HG03064 (cell line): Measurements from ENCODE around the gene TSPYL4.
A peak's percentile ranks its signal among the peaks of the same experiment; 100 is the strongest.

ENCODE experiments used
- ATAC-seq: cut with Tn5 transposase; IDR thresholded peaks from one replicate; pipeline ENCODE4 v1.9.1; 2021; ENCODE audit warnings: low read depth; ENCODE audit not compliant: unreplicated experiment

TSPYL4 gene

GRCh38 chr6:116271149-116271708 is 17.4 kb upstream of the TSPYL4 start:
- no peak for ATAC-seq

DNA sequence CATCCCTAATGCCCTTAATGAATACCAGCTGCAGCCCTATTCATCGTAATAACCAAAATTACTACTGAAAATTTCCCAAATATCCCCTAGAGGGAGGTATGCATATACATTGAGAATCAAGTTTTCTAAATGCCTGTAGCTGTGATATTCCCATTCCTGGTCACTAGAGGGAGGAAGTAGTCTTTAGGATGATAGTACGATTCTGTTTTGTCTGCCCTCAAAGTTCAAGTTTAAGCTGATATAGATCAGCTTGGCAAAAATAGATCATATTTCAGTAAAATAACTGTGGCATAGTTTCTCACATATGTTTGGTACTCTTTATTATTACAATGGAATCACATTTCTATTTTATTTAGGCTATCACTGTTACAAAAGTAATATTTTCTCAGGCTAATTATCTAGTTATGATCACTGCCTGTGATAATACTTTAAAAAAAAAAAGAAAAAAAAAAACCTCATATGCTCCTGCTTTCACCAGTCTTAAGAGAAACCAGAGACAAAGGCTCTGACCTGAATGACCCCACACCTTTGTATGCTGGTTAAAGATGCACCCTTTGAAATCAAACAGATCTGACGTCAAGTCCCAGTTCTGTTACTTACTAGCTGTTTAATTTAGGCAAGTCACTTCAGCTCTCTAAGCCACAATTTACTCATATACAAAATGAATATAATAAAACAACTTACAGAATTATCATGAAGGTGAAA is 14.9 kb upstream of the TSPYL4 start:
- ATAC-seq, result peak; percentile 64

GRCh38 chr6:116267836-116268588 is 14.1 kb upstream of the TSPYL4 start:
- peak; percentile 28 for ATAC-seq

DNA sequence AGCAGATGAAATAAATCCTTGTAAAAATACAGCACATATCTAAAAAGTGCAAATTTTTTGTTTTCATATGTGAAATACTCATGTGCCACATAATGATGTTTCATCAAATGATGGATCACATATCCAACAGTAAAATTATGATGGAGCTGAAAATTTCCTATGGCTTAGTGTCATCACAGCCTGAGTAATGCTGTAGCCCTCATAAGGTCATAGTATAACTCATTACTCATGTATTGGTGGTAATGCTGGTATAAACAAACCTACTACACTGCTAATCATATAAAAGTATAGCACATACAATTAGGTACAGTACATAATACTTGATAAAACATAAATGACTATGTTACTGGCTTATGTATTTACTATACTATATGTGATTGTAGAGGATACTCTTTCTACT is 12.9 kb upstream of the TSPYL4 start:
- no peak for ATAC-seq

DNA sequence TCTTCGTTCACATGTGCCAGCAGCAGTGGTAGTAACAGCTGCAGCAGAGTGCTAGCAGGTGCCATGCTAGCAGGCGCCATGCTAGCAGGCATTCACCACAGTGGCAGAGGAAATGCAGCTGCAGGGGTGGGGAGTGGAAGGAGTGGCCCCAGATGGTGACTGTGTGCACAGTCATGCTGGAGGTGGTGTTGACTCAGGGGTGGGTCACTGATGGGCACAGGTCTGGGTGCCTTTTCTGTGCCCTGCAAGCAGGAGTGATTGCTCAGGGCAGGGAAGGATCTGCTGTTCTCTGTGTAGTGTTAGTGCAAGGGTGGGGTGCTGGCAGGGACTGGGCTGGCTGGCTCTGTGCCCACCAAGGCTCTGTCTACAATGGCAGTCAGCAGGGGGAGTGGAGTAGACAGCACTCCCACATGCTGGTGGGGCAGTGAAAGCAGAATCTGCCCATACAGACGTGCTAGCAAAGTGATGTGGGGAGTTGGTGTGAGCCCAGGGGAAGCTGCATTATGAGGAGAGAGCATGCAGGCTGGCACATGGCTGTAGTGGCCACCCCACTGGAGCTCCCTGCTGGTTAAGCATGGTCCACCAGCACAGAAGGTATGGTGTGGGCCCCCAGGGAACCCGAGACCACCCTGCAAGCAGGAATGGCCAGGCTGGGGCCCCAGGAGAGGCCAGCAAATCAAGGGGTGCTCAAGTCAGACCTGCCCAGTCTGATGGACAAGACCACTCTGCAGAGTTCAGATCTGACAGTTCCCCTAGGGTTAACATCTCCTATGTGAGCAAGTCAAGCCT is 11.4 kb upstream of the TSPYL4 start:
- no peak for ATAC-seq

- no peak for ATAC-seq
Observed at GRCh38 chr6:116263353-116263752, 9.5 kb upstream of the TSPYL4 start.

- no peak for ATAC-seq
Observed at GRCh38 chr6:116258520-116258919, 4.6 kb upstream of the TSPYL4 start.

- ATAC-seq, result no peak
Observed at GRCh38 chr6:116256694-116257093, 2.8 kb upstream of the TSPYL4 start.

DNA sequence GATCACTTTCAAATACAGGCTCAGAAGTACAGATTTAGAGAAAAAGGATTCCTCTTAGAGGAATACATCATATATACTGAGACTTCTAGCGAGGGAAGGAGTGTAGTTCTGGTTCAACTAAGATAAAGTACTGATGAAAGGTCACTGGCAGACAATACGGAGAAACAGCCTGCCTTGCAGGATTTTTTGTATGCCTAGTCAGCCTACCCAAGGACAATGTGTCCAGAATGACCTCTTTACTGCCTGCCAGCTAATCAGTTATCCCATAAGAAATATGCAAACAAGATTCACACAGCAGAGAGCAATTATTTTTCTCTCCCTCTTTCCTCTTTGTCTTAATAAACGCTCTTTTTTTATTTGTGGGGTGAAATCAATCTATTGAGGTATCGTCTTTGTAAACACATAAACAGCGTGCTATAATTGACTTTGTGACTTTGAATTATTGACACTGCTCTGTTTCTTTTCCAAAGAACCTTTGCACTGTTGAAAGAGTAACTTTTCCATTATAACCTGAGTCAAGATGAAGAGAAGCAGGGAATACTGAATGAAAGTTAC is 1.4 kb upstream of the TSPYL4 start:
- no peak for ATAC-seq

DNA sequence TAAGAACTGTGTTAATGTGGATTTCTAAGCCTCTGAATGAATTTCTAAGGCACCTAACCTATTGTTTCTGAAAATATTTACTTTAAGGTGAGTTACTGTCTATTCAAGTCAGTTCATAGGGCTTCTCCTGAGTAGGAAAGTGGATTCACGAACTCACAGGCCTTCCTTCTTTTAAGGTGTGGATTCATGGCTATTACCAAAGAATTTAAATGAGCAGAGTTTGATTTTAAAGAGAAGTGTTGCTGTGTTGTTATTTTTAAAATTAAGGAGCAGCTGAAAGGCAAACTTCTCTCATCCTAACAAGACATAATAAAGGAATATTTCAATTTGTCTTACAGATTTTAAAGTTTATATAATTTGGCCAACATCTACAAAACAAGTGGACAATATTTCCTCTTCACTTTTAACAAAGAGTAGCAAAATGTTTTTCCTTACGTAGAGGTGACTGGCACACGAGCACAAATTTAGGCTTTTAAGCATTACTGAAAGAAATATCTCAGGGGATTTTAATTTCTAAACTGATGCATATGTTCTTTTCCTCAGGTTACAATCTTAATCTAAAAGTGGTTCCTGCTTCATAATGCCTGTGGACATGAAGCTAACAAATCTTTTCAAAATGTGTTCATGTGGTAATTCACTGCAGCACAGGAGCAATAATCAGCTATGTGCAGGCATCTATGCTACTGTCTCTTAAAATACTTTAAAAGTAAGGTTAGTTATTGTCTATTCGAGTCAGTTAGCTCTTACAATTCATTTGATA is 602 bp upstream of the TSPYL4 start:
- ATAC-seq, result peak; percentile 35

DNA sequence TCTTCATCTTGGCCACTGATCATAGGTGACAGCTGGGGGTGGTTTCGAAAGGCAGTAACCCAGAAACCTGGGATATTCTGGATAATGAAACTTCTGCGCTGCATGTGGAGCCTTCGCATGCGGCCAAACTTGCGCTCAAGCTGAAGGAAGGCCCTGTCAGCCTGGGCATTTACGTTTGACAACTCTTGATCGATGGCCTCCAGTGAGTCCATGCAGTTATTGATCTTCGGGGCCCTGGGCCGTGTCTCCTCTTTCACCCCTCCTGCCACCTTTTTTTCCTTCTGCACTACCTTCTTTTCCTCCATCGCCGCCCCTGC is 729 bp downstream of the TSPYL4 start:
- no peak for ATAC-seq

DNA sequence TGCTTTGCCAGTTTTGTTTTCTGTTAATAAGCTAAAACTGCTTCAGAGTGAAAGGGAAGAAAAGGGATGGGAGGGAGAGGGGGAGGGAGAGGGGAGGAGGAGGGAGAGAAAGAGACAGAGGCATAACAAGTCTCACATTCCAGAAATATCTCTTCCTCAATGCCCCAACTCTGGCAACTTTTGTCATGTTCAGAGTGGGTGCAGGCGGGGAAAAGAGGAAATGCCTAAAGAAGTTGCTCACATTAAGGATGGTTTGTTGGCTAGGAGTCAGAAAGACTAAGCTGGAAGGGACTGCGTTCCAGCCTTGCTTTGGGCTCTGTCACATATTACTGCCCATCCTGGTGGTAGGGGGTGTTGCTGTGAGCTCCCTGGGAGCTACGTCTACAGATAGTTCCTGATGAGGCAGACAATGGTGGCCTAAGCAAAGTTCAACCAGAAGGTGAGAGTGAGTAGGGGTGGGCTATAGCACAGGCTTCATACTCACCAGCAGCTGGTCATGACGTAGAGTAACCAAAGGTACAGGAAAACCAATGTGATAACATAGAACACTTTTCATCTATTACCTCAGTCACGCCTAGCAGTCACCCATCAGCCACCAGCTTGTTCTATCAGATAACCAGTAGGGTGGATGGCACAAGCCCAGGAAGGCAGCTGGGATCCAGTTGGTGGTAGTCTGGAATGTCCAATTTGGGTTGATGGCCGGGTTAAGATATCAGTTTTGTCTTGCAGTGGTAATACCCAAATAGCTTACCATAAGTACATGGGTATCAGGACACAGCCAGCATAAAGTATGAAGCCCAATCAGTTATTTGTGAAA is 2.1 kb downstream of the TSPYL4 start:
- ATAC-seq, result no peak

GRCh38 chr6:116248577-116248976 is 5.3 kb downstream of the TSPYL4 start:
- ATAC-seq, result no peak

- no peak for ATAC-seq
Observed at GRCh38 chr6:116247285-116247684, 6.6 kb downstream of the TSPYL4 start.

- ATAC-seq, result no peak
Observed at GRCh38 chr6:116246089-116246488, 7.8 kb downstream of the TSPYL4 start.

- no peak for ATAC-seq
Observed at GRCh38 chr6:116244284-116244683, 9.6 kb downstream of the TSPYL4 start.

- ATAC-seq, result no peak
Observed at GRCh38 chr6:116239856-116240255, 14.0 kb downstream of the TSPYL4 start.

GRCh38 chr6:116239256-116239655 is 14.6 kb downstream of the TSPYL4 start:
- ATAC-seq, result no peak

DNA sequence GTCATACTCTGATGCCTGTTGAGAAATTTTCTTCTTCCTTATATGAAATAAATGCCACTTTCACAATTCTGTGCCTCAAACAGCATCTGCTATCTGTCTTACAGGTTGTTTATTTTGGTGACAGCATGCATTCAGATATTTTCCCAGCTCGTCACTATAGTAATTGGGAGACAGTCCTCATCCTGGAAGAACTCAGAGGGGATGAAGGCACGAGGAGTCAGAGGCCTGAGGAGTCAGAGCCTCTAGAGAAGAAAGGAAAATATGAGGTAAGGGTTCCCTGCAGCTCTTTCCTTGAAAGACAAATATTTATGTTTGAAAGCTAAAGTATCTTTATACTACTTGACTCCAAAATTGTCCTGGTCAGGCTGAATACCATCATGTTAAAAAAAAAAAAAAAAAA is 15.8 kb downstream of the TSPYL4 start:
- no peak for ATAC-seq
